HG03097 (cell line): ENCODE results near the gene FGFR4.

Source experiments
- ATAC-seq: cut with Tn5 transposase; IDR thresholded peaks from one replicate; pipeline ENCODE4 v1.9.1; 2021; ENCODE audit not compliant: unreplicated experiment, low FRiP score

The FGFR4 gene

GRCh38 chr5:177131019-177131320 lies 44.3 kb downstream of the FGFR4 start:
- ATAC-seq = no peak

- ATAC-seq = no peak
These were observed 44.8 kb downstream of the FGFR4 start for GRCh38 chr5:177131352-177132135.

GRCh38 chr5:177132136-177133095 lies 45.7 kb downstream of the FGFR4 start:
- no peak for ATAC-seq

GRCh38 chr5:177133096-177133852 lies 46.6 kb downstream of the FGFR4 start, which contains the start of gene NSD1:
NSD1 (plus strand) TSS chr5:177133773; CDS start chr5:177135104, 1,331 bp downstream.
- peak; percentile 48 for ATAC-seq

- peak; percentile 27 for ATAC-seq
These were observed 47.4 kb downstream of the FGFR4 start for GRCh38 chr5:177133853-177134696.

- ATAC-seq = no peak
These were observed 48.0 kb downstream of the FGFR4 start for GRCh38 chr5:177134697-177135225.

GRCh38 chr5:177140312-177140711 lies 53.6 kb downstream of the FGFR4 start:
- ATAC-seq = no peak

- ATAC-seq = no peak
These were observed 54.8 kb downstream of the FGFR4 start for GRCh38 chr5:177141496-177141895.

GRCh38 chr5:177142098-177142611 lies 55.4 kb downstream of the FGFR4 start:
- no peak for ATAC-seq

GRCh38 chr5:177142778-177143177 lies 56.1 kb downstream of the FGFR4 start:
- no peak for ATAC-seq

GRCh38 chr5:177146891-177147638 lies 60.4 kb downstream of the FGFR4 start:
- ATAC-seq = no peak
